NCI-H1105 treated with DMSO at 0.1 percent for 48 hours (cell line): ENCODE data around the gene MEA1.

Experiments used
- DNase-seq: peaks from one replicate; lab custom pipeline; 2025; lab: John Stamatoyannopoulos, UW

The MEA1 gene

DNA sequence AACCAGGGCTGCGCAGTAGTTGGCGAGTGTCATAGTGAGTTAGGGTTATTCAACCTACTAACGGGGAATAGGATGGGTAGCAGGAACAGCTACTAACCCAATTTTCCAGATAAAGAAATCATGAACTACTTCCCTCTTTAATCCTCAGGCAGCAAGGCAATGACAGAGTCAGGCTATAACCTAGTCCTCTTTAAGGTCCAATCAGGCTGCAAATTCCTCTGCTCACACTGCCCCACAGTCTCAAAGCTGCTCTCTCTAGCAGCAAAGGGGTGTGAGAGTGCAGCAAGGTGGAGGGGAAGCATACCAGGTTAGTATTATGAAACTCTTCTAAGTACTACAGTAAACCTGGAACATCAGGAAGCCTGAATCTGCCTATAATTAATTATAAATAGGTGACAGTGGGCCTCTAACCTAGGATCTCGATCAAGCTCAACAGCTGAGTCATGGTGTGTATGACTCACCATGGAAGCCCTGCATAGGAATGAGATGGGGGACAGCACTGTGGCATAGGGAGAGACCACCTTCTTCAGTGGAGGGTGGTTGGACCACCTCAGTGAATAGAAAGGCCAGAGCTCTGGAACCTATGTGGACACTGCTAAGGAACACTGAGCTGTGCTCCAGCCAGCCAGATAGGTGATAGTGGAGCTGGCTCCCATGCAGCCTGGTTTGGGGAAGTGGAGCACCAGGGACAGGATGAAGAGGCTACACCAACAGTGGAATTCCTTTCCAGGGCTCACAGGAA lies 42.7 kb downstream of the MEA1 start:
- no peak for DNase-seq

GRCh38 chr6:42969934-42970333 lies 43.8 kb downstream of the MEA1 start:
- no peak for DNase-seq

DNA sequence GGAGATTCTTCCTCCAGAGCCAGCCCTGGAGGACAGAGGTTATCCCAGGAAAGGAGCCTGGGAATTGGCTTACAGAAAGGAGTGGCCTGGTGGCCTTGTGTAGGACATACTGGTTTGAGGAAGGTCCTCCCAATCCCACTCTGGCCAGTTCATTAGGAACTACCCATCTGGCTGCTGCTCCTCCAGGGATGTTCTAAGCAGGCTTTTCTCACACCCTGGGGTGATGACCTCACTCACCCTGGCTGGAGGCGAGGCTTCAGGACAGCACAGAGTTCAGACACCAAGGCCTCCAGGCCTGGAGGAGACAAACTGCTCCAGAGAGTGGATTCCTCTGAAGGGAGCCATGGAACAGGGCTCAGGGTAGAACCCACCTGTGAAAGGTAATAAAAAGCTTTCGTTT lies 44.3 kb downstream of the MEA1 start:
- no peak for DNase-seq

- no peak for DNase-seq
Measured at GRCh38 chr6:42968783-42969182, 45.0 kb downstream of the MEA1 start.

DNA sequence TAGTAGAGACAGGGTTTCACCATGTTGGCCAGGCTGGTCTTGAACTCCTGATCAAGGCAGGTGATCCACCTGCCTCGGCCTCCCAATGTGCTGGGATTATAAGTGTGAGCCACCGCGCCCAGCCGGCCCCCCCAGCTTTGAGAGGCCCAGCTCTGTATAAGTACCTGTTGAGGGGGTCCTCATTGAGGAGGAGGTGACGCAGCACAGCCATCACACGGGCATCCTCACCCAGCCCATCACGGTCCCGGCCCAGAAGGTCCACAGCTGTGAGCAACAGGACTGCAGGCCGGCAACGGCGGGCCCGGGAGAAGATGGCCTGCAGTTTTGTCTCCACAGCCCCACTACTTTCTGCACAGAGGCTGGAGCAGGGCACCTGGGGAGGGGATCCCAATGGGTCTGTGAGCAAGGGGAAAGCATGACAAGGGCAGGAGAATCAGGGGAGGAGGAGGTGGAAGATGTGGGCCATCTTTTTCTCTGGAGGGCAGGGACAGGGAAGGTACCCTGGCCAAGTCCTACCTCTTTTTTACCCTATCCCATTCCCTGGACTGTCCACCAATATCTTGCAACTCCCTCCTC lies 45.5 kb downstream of the MEA1 start:
- no peak for DNase-seq

DNA sequence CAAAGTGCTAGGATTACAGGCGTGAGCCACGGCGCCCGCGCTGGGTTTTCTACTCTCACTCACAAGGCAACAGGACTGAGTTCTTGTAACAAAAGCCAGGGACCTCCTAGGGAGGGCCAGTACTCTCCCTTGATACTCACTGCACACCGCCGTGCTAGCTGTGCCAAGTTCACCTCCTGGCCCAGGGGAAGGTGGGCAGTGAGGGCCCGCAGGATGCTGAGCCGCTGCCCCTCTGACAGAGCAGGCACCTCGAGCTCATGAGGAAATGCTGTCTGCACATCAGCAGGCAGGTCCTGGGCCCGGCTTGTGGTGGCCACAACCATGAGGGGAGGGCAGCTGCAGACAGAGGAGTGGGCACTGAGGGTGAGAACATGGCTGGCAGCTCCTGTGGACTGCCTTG lies 46.5 kb downstream of the MEA1 start:
- no peak for DNase-seq

DNA sequence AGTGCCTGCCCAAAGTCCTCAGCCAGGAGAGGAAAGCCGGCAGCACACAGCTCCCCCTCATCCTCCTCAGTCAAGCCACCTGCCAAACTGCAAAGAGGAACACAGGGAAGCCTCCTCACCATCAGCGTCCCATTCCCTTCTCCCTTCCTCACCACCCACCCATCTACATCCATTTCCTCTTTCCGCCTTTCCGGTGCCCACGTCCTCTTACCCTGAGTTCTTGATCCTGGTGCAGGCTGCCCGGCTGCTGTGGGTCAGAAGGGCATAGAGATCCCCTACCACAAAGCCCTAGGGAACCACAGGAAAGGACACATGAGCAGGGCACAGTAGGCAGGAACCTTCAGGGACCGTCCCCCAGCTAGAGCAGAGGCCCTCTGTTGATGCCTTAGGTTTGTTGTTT lies 47.2 kb downstream of the MEA1 start:
- no peak for DNase-seq

GRCh38 chr6:42963855-42964605 lies 49.7 kb downstream of the MEA1 start:
- no peak for DNase-seq

GRCh38 chr6:42963179-42963854 lies 50.4 kb downstream of the MEA1 start:
- DNase-seq = no peak

DNA sequence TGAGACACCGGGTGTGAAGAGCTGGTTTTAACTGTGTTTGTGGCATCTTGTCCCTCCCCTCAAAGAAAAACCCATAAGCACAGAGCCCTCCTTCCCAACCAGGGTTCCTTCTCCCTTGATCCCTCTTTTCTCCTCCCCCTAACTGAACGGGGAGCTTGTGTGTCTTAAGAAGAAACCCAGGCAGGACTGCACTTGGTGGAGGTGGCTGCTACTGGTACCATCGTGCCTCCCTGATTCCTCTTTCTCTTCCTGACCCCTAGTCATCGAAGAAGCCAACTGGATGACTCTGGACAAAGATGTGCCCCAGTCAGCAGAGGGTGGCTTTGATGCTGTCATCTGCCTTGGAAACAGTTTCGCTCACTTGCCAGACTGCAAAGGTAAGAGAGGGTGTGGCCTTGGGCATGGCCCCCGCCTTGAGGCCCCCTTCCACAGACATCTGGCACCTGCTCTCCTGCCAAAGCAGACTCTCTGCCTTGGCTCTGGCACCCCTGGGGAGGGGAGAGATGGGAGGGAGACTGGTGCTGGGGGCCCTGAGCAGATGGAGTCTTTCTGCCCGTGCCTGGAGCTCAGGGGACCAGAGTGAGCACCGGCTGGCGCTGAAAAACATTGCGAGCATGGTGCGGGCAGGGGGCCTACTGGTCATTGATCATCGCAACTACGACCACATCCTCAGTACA lies 51.1 kb downstream of the MEA1 start:
- no peak for DNase-seq

DNA sequence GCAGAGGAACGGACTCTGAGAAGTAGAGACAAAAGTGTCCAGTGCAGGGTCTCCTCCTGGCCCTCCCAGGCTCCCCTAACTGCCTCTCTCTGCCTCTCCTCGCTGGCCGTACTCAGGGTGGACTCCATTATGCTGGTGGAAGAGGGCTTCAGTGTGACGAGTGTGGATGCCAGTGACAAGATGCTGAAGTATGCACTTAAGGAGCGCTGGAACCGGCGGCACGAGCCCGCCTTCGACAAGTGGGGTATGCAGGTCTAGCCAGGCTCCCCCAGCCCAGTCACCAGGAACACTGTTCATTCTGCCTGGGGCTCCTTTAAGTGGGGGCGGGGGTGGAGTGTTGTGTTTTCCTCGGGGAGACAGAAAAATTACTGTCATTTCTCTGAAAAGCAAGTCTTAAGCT lies 51.6 kb downstream of the MEA1 start:
- no peak for DNase-seq
